AG09319 (cell line): ENCODE results near the gene ANO9.

Source experiments
- DNase-seq: peaks from one replicate; pipeline ENCODE4 v3.0.0-alpha.2; 2010; ENCODE audit warnings: low read depth; ENCODE audit errors: extremely low read depth
- TF ChIP-seq, protein P1 (sequence below): IDR thresholded peaks from 2 replicates; pipeline ENCODE4 v1.5.1; 2011; ENCODE audit warnings: low read depth, mild to moderate bottlenecking, inconsistent platforms, low read length, moderate library complexity

The ANO9 gene

DNA sequence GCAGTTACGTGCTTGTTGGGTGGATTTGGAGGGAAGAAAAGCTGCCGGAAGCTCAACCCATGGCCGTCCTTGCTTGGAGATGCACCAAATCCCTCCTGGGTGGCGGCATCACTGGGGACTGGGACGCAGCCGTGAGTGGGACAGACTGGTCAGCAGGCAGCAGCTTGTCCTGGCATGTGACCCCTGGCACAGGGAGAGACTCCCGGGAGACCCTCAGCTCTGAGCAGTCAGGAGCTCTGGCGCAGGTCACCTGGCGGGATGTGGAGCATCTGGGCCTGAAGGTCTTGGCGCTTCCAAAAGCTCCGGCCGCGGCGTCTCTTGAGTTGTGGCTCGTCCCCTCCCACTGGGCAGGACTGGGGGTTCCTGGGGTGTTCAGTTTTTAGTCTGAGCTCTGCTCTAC is 34.6 kb upstream of the ANO9 start:
- no peak for DNase-seq
- TF ChIP-seq, protein P1, sequence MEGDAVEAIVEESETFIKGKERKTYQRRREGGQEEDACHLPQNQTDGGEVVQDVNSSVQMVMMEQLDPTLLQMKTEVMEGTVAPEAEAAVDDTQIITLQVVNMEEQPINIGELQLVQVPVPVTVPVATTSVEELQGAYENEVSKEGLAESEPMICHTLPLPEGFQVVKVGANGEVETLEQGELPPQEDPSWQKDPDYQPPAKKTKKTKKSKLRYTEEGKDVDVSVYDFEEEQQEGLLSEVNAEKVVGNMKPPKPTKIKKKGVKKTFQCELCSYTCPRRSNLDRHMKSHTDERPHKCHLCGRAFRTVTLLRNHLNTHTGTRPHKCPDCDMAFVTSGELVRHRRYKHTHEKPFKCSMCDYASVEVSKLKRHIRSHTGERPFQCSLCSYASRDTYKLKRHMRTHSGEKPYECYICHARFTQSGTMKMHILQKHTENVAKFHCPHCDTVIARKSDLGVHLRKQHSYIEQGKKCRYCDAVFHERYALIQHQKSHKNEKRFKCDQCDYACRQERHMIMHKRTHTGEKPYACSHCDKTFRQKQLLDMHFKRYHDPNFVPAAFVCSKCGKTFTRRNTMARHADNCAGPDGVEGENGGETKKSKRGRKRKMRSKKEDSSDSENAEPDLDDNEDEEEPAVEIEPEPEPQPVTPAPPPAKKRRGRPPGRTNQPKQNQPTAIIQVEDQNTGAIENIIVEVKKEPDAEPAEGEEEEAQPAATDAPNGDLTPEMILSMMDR = no peak

DNA sequence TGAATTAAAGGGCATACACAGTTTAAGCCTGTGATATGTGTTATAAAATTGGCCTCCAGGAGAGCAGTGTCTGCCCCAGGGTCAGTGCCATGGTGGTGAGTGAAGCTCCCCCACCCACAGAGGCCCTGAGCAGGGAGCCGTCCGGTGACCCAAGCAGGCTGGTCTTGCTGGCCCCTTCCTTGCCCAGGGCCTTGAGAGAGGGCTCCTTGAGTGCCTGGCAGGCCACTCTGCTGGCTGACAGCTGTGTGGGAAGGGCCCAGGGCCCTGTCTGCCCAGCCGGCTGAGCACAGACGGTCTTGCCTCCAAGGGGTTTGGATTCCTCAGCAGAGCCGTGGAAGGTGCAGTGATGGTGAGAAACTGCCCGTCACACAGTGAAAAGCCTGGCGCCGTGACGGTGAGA is 34.1 kb upstream of the ANO9 start:
- TF ChIP-seq, protein P1 = no peak
- DNase-seq = no peak

DNA sequence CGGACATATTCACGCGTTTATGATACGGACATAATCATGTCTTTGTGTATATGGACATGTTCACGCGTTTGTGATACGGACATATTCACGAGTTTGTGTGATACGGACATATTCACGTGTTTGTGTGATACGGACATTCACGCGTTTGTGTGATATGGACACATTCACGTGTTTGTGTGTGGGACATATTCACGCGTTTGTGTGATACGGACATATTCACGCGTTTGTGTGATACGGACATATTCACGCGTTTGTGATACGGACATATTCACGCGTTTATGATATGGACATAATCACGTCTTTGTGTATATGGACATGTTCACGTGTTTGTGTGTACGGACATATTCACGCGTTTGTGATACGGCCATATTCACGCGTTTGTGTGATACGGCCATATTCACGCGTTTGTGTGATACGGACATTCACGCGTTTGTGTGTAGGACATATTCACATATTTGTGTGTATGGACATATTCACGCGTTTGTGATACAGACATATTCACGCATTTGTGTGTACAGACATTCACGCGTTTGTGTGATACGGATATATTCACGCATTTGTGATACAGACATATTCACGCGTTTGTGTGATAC is 33.2 kb upstream of the ANO9 start:
- TF ChIP-seq, protein P1 = no peak
- no peak for DNase-seq

DNA sequence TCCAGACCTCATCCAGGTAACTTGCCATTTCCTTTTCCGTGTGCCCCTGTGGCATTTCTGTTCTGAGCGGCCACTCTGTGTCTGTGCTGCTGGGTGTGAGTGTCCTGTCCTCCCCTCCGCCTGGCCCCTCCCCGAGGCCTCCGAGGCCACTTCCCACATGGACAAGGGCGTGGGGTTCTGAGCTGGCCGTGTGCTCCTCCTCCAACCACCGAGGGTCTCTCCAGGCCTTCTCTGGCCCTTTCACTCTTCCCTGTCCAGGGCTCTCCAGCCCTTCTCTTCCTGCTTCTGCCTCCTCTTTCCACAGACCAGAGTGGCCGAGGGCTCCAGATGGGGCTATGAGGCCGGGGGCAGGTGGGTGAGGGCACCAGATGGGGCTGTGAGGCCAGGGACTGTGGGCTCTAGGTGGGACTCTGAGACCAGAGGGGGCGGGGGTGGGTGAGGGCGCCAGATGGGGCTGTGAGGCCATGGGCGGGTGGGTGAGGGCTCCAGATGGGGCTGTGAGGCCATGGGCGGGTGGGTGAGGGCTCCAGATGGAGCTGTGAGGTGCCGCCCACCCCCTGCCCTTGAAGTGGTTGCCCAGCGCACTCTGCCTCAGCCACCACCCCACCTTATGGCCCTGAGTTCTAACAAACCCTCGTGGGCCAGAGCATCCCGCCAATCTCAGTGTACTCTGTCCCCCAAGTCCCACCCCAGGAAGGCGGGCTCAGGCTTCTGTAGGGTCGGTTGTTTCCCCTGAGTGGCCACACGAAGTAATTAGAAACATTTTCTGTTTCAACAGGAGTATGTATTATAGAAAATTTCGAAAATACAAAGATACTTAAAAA is 32.4 kb upstream of the ANO9 start:
- DNase-seq = no peak
- TF ChIP-seq, protein P1 = no peak

DNA sequence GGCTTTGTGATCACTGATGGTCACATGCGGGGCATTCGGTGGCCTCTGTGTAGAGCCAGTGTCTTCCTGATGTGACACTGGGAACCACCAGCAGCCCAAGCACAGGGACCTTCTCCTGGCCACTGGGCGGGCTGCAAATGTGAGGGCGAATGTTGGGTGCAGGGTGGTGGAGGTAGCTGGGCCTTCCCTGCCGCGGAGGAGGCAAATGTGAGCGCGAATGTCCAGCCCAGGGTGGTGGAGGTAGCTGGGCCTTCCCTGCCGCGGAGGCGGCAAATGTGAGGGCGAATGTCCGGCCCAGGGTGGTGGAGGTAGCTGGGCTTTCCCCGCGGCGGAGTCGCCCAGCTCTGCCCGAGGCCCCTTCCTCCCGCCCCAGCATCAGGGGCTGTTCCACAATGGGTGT is 31.6 kb upstream of the ANO9 start:
- no peak for DNase-seq
- TF ChIP-seq, protein P1 = no peak

DNA sequence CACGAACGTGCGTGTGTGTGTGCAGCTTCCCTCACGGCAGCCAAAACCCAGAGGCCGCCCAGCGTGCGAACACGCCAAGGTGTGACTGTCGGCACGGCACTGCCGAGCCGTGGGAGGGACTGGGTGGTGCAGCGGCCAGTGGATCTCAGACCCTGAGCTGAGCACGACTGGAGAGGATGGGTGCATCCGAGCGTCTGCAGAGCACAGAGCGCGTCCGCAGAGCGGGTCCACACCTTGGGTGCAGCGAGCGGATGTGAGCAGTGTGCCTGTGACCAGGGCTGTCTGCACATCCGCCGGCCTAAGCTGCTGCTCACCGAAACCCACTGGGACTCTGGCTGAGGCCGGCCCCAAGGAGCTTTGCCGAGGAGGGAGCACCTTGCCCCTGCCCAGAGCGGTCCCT is 31.0 kb upstream of the ANO9 start:
- DNase-seq = no peak
- TF ChIP-seq, protein P1 = no peak

DNA sequence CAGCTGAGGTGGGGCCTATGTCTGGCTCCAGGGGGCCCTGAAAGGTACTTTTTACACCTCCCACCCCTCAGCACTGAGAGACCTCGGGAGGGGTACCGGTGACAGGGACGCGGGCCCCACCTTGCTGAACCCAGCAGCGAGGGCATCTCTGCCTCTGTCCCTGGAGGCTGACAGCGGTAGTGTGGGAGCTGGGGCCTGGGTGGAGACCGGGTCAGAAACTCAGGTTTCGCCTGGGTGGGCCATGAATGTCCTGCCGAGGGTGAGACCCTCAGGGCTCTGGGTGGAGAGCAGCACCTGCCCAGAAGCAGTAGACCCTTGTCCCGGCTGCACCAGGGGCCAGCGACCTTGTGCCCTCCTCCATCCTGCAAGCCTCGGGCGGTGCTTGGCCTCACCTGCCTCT is 30.5 kb upstream of the ANO9 start:
- TF ChIP-seq, protein P1 = no peak
- no peak for DNase-seq
